NCI-H526 (cell line): ENCODE results near the gene PLPPR4.

Experiments used
- DNase-seq, 2 experiments: peaks; one replicate each; lab custom pipeline; 2025; lab: John Stamatoyannopoulos, UW

The PLPPR4 gene

GRCh38 chr1:99348397-99349132 lies 84.3 kb downstream of the PLPPR4 start:
- no peak for DNase-seq

GRCh38 chr1:99352821-99353220 lies 88.5 kb downstream of the PLPPR4 start:
- no peak for DNase-seq

GRCh38 chr1:99358770-99359169 lies 94.5 kb downstream of the PLPPR4 start:
- DNase-seq, result no peak
